ENCODE results near the gene EIF4EBP3. TPM values are rescaled to one million over a fixed set of nuclear protein-coding genes. Genes with fewer than 3 reads are reported as not detected.

Gene EIF4EBP3
- polyA plus RNA-seq (2012; ENCODE audit: insufficient read depth, insufficient read length) = 45.9 TPM

DNA sequence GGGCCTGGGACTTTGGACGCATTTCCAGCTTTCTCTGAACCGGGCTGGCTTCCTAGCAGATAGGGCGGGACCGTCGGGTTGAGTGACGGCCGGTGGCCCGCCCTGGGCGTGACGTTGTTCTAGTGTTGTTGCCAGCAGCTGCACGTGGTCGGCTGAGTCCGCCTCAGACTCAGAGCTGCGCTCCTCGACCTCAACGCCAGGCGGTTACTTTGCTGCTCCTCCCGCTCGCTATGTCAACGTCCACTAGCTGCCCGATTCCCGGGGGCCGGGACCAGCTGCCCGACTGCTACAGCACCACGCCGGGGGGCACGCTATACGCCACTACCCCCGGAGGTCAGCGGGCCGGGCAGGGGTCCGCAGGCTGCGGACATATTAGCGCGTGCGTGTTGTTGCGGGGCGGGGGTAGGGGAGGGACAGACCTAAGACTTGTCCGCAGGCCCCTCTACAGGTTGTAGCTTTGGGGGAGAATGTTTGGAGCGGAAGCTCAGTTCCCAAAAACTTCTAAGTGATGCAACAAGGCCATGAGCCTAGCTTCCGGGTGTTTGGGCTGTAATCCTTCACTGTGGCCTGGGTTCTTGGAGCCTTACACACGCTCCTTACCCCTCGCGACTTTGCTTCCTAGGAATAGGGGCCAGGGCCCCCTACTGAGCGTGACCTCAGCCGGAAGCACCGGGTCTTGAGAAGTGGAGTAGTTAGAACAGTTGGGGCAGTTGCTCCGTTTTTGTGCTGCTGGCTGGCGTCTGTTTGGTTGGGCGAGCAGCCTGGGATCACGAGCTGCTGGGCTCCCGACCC lies at the start of gene EIF4EBP3:
EIF4EBP3 (plus strand) TSS at position 155 of the 792 bp plus-strand sequence; CDS start at position 231, 76 bp downstream.
- H3K4me3 ChIP-seq (ENCODE audit: low read length) = peak within 1 kb of the TSS; percentile 63
- DNase-seq (ENCODE audit: low read depth, low spot score) = peak; percentile 81

DNA sequence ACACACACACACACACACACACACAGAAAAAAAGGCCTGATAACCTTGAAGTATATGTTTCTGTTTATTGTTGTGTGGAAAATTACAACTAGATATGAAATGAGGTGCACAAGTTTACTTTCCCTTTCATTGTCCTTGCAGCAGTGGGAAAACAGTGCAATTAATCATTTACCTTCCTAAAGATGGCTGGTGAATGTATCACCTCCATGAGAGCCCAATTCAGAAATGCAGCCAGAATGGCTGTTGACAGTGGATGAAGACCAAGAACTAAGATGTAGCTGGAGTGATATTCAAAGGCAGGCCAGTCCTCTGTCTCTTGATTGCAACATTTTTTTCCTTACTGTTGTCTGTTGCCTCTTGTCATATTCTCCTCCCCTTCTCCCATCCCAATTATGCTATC lies 49.6 kb upstream of the EIF4EBP3 start:
- no peak for DNase-seq (ENCODE audit: low read depth, low spot score)
- no peak overlapping the region for H3K4me3 ChIP-seq (ENCODE audit: low read length)

DNA sequence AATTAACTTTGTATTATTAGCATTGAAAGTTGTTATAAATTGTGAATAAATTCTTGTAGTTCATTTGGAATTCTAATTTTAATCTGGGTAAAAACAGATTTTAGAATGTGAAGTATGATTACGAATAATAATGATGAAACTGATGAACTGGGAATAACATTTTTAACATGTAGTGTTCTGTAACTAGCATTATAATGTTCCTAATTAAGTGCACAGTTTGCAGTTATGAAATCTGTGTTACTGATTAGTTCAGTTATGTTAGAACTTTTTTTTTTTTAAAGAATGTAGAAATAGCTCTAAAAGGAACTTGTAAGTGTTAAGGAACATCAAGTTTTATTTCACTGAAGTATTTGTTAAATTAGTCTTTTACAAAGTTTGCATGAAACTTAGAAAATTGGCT lies 48.9 kb upstream of the EIF4EBP3 start:
- no peak overlapping the region for H3K4me3 ChIP-seq (ENCODE audit: low read length)
- no peak for DNase-seq (ENCODE audit: low read depth, low spot score)

DNA sequence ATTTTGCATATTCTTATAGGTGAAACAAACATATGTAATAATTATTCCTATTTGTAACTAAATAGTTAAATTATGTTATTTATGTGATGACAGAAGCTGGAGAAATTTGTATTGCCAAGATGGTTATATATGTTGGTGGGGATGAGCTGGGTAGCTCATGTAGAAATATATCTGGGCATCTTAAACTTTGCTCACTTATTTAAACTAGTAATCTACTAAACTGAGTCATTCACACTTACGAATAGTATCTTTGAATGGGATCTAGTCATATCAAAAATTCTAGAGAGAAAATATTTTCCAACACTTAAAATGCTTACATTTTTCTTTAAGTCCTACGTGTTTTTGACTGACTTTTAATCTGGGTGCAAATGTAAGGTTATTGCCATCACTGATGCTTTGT lies 44.6 kb upstream of the EIF4EBP3 start:
- H3K4me3 ChIP-seq (ENCODE audit: low read length) = no peak overlapping the region
- DNase-seq (ENCODE audit: low read depth, low spot score) = no peak

DNA sequence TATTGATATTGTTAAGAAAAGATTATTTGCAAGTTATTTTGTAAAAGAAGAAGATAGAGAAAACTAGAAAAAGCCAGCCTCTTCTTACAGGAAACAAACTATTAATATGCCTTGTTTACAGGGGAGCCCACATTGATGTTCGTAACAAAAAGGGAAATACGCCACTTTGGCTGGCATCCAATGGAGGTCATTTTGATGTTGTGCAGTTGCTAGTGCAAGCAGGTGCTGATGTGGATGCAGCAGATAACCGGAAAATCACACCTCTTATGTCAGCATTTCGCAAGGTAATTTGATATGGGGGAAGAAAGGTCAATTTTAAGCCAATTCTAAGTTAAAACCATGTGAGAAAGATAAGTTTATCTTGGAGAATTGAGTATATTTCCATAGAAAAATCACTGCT lies 37.6 kb upstream of the EIF4EBP3 start:
- DNase-seq (ENCODE audit: low read depth, low spot score) = no peak
- H3K4me3 ChIP-seq (ENCODE audit: low read length) = no peak overlapping the region

DNA sequence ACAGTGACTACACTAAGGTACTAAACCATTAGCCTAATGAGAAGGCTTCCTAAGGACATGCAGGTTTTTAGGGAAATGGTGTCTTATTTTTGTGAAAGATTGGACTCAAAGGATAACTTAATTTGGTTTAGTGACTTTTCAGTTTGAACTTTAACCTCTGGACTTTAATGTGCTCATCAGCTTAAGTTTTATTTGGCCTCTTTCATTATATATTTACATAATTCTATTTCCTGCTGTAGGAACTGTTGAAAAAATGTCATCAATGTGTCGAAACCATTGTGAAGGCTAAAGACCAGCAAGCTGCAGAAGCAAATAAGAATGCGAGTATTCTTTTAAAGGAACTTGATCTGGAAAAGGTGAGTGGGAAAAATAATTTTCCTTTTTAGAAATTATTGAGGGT lies 34.3 kb upstream of the EIF4EBP3 start:
- no peak for DNase-seq (ENCODE audit: low read depth, low spot score)

DNA sequence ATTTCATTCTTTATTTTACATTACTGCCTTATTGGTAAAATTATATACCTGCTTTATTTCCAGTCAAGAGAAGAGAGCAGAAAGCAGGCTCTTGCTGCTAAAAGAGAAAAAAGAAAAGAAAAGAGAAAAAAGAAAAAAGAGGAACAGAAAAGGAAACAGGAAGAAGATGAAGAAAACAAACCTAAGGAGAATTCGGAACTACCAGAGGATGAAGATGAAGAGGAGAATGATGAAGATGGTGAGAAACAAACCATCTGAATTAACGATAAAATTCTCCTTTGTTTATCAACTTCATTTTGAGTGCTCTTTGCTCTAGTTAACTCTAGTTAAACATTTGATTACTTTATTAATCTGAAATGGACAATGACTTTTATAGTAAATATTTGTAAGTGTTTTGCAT lies 23.5 kb upstream of the EIF4EBP3 start:
- DNase-seq (ENCODE audit: low read depth, low spot score) = no peak
- no peak overlapping the region for H3K4me3 ChIP-seq (ENCODE audit: low read length)

More for the DNA sequence above, 34.3 kb upstream of the EIF4EBP3 start:
- no peak overlapping the region for H3K4me3 ChIP-seq (ENCODE audit: low read length)

DNA sequence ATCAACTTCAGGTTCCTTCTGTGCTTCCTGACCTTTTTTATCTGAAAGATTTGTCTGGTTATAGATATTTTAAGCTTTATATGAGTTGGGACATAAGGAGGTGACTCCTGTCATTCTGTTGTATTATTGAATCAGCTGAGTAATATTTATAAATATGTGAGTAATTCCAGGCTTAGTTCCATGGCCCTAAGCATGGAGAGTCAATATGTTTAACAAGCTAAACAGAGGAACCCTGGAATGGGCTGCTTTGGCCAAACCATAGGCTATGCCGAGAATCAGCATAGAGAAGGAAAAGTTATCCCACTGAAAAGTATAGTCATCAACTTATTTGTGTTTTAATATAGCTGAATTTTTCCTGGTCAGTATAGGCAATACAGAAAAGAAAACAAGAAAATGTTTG lies 7.2 kb upstream of the EIF4EBP3 start:
- H3K4me3 ChIP-seq (ENCODE audit: low read length) = no peak overlapping the region

DNA sequence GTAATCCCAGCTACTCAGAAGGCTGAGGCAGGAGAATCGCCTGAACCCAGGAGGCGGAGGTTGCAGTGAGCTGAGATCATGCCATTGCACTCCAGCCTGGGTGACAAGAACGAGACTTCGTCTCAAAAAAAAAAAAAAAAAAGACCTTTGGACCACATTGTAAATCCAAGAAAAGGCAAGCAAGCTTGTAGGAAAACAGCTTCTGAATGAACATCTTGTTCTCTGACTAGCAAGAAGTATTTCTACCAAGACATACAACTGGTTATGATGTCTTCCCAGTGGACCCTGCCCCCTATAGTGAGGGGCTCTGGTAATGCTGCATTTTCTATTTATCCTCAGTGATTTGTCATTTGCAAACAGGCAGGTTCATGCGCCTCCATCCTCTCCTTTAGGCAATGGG lies 4.5 kb upstream of the EIF4EBP3 start:
- no peak for DNase-seq (ENCODE audit: low read depth, low spot score)

More for the DNA sequence above, 7.2 kb upstream of the EIF4EBP3 start:
- no peak for DNase-seq (ENCODE audit: low read depth, low spot score)

DNA sequence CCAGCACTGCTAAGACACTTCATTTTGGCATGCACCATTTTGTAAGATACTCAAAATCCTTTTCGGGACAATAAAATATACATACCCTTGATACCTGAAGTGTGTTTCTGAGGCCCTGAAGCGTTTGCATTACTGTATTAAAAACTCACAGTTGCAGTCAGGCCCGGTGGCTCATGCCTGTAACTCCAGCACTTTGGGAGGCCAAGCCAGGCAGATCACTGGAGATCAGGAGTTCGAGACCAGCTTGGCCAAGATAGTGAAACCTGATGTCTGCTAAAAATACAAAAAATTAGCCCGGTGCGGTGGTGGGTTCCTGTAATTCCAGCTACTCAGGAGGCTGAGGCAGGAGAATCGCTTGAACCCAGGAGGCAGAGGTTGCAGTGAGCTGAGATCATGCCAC lies 2.5 kb upstream of the EIF4EBP3 start:
- H3K4me3 ChIP-seq (ENCODE audit: low read length) = no peak overlapping the region
- DNase-seq (ENCODE audit: low read depth, low spot score) = no peak

More for the DNA sequence above, 4.5 kb upstream of the EIF4EBP3 start:
- H3K4me3 ChIP-seq (ENCODE audit: low read length) = no peak overlapping the region

DNA sequence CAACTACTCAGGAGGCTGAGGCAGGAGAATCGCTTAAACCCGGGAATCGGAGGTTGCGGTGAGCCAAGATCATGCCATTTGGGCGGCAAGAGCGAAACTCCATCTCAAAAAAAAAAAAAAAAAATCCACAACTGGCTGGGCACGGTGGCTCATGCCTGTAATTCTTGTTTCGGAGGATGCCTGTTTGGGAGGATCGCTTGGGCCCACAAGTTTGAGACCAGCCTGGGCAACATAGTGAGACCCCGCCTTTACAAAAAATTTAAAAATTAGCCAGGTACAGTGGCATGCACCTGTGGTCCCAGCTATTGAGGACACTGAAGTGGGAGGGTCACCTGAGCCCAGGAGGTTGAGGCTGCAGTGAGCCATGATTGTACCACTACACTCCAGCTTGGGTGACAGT lies 1.9 kb upstream of the EIF4EBP3 start:
- no peak overlapping the region for H3K4me3 ChIP-seq (ENCODE audit: low read length)
- DNase-seq (ENCODE audit: low read depth, low spot score) = no peak

DNA sequence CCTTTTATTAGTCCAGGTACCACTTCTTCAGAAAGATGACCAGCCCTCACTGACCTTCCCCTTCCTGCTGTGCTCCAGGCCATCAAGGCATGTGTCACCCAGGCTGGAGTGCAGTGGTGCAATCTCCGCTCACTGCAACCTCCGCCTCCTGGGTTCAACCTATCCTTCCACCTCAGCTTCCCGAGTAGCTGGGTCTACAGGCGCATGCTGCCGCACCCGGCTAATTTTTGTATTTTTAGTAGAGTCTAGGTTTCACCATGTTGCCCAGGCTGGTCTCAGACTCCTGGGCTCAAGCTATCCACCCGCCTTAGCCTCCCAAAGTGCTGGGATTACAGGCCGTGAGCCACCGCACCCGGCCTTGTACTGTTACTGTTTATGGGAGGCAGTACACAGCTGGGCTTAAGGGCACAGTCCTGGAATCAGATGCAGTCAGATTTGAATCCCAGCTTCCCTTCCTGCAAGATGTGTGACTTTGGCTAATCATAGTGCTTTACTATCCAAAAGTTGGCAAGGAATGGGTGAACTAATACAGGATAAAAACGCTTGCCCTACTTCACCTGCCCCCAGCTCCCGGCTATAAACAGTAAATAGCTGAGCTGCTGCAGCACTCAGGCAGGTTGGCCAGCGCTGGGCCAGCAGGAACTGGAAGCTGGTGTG lies 483 bp upstream of the EIF4EBP3 start:
- H3K4me3 ChIP-seq (ENCODE audit: low read length) = peak overlapping the region; percentile 63
- no peak for DNase-seq (ENCODE audit: low read depth, low spot score)

DNA sequence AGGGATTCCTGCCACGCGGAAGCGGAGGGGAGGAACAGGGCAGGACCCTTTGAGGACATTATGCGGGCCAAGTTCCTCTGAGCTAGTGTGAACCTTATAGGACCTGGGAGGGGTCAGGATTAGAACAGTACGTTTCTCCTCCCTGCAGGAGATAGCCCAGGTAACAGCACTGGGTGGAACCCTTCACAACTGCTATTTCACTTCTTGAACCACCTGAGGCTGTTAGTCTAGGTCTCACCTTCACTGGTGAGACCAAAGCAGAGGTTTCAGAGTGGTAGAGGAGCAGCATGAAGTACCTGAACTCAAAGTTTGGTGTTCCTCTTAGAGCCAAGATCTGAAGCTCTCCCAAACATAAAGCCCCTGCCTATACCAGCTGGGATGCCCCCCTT lies 832 bp downstream of the EIF4EBP3 start:
- no peak for DNase-seq (ENCODE audit: low read depth, low spot score)
- H3K4me3 ChIP-seq (ENCODE audit: low read length) = peak overlapping the region; percentile 63

DNA sequence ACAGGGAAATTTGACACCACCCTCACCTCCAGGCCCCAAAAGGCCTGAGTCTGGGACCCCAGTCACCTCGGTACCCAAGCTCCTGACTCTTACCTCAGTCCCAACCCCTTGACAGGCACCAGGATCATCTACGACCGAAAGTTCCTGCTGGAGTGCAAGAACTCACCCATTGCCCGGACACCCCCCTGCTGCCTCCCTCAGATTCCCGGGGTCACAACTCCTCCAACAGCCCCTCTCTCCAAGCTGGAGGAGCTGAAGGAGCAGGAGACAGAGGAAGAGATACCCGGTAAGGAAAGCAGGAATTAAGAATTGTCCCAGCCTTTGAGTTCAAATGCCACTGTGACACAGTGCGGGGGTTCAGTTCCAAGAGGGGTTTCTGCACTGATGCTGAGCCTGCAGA lies 1.3 kb downstream of the EIF4EBP3 start:
- no peak for DNase-seq (ENCODE audit: low read depth, low spot score)
- H3K4me3 ChIP-seq (ENCODE audit: low read length) = peak overlapping the region; percentile 63

DNA sequence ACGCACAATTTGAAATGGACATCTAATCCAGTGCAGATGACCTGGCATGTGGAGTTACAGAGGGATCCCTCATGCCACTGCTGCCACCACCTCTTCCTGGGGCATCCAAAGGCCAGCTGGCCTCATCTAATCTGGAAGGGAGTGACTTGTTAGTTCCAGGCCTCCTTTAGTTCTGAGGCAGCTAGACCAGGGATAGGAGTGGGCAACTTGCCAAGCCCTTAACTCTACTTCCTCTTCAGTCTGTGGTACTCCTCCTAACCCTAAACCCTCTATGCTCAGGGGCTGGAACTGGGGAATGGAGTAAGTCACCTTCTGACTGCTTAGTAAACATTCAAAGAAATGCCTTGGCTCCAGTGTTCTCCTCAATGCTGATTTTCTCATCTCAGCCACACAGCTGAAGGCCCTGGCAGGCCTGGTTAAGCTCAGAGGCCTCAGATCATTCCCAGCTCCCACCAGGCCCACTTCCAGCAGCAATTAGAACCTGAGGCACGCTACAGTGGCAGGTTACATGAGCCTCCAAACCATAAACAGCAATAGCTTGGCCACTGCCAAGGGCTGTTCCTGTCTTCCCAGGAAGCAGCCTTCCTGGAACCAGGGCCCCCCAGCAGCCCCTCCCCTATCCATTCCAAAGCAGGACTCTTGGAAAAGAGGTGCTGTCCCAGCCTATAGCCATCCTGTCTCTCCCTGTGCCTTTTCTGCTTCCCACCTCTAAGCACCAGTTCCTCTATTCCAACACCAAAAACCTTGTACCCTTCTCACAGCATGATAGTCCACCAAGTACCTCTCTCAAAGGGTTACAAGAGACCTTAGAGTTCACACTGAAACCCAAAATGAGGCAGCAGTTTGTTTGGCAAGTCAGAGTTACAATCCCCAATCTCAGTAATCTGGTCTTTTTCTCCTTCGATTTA lies 2.0 kb downstream of the EIF4EBP3 start:
- peak; percentile 66 for DNase-seq (ENCODE audit: low read depth, low spot score)

DNA sequence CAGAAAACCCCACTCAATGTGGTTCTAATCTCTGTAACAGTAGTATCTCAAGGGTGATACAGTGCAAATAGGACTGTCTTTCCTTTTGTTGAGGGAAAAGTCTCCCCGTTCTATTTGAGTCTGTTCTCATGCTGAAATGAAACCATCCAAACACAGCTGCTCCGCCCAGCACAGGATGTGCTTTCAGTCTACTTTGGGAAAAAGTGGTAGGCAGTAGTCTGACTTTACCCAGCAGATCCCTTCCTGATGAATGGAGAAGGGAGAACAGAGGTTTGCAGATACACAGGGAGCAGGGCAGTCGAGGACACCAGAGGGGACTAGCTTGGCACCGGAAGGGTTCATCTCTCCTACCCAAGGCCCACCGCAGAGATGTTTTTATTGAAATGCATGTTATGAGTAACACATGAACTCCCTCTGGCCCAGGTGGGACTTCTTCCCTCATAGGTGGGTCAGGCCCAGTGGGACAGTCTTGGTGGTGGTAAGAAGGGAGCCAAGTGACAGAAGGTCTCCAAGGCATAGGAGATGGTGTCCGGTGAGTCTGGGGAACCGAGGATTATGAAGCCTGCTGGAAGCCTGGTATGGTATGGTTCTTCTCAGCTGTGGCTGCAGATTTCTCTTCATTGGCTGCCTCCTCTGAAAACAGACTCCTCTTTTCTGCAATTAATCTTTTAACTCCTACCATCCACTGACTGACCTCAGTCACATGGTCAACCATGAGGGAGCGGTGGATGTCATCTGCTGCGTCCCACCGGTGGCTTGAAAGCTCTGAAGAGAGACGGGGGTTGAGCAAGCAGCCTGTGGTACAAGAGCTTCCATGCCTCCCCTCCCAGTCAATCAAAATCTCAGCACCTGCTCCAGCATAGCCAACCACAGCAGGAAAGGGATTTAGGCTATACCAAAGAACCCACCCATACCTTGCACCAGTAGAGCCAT lies 3.0 kb downstream of the EIF4EBP3 start:
- no peak overlapping the region for H3K4me3 ChIP-seq (ENCODE audit: low read length)
- no peak for DNase-seq (ENCODE audit: low read depth, low spot score)

More for the DNA sequence above, 2.0 kb downstream of the EIF4EBP3 start:
- no peak overlapping the region for H3K4me3 ChIP-seq (ENCODE audit: low read length)

DNA sequence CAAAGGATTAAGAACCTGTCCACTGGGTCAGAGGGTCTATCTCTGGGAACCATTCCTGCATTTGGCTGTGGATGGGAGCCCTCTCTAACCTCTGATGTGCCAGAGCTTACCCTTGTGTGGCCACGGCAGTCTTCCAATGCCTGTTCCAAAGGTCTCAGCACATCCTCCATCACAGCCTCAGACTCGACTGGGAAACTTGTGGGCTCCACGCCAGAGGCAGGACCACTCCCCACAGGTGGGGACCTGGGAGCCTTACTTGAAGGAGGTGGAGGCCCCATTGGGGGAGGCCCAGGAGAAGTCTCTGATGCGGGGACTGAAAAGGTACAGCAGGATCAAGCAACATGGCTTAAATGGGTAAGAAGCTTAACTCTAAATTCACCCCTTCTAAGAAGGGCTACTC lies 4.4 kb downstream of the EIF4EBP3 start:
- DNase-seq (ENCODE audit: low read depth, low spot score) = no peak
- no peak overlapping the region for H3K4me3 ChIP-seq (ENCODE audit: low read length)

DNA sequence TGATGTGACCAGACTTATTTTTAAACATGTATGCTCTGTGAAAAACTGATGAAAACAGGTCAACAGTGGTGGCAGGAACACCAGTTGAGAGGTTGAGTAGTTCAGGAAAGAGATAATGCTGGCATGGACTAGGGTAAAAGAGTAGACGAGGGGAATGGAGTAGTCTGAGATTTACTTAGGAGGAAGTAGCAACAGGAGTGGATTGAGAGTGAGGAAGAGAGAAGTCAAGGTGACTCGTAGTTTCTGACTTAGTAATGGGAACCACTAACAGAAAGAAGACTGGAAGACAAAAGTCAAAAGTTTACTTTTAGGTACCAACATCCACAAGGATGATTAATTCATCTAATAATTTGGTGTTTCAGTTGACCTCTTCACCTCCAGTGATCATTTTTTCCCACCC lies 6.2 kb downstream of the EIF4EBP3 start:
- DNase-seq (ENCODE audit: low read depth, low spot score) = no peak
- no peak overlapping the region for H3K4me3 ChIP-seq (ENCODE audit: low read length)

DNA sequence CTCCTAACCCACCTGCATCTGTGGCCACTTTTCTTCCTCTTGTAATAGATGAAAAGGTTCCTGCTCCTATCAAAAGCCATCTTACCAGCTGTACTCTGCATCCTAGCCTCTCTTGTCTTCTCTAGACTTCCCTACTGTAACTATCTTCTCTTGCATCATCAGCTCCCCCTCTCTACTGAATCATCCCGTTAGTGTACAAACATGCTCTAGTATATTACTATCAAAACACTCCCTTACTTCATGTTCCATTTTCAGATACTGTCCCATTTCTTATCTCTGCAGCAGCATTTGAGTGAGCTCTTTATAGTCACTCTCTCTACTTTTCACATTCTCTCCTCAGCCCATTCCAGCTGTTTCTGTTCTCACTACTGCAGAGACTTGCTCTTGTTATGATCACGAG lies 7.0 kb downstream of the EIF4EBP3 start:
- no peak overlapping the region for H3K4me3 ChIP-seq (ENCODE audit: low read length)
- DNase-seq (ENCODE audit: low read depth, low spot score) = peak; percentile 38
